ENCODE data around the gene F2R.
"Not testable (repeated sequence)": the region's sequence is repeated elsewhere in the genome, so short reads cannot be mapped to it uniquely, and the experiment has no call there.

F2R gene

DNA sequence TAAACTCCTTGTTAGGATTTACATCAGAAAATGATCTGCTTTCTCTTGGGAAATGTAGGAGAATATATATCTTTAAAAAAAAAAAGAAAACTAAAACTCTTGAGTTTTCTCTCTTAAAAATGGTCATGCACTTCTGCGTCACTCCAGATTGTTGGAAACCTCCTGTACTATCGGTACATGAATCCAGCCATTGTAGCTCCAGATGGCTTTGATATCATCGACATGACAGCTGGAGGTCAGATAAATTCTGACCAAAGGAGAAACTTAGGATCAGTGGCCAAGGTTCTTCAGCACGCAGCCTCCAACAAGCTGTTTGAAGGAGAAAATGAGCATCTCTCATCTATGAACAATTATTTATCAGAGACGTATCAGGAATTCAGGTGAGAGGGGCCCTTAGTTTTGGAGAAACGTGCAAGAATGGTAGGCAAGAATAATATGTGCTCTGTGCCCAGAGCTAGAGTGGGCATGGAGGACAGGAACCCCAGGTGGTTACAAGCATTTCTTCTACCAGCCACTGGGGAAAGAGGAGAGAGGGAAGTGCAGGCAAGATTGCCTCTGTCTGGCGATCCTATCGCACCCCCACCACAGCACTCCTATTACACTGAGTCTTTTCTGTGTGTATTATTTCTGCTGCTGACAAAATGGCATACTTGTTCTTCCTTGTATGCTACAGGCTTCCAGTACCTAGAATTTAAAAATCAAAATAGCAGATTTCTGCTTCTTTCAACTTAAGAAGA lies 41.4 kb upstream of the F2R start:
- H3K36me3 ChIP-seq (replicated peaks), result no peaks in the 10 kb centered on the region
- in situ Hi-C loops (cut with HindIII; ENCODE audit: low pct_ligation_motif_present, low sequenced_read_pairs), result no loop called here
- H3K4me3 ChIP-seq (ENCODE audit: low read depth, low read length), result no peak overlapping the region
- H3K27me3 ChIP-seq (replicated peaks), result no peaks in the 10 kb centered on the region
- TF ChIP-seq, protein P1, sequence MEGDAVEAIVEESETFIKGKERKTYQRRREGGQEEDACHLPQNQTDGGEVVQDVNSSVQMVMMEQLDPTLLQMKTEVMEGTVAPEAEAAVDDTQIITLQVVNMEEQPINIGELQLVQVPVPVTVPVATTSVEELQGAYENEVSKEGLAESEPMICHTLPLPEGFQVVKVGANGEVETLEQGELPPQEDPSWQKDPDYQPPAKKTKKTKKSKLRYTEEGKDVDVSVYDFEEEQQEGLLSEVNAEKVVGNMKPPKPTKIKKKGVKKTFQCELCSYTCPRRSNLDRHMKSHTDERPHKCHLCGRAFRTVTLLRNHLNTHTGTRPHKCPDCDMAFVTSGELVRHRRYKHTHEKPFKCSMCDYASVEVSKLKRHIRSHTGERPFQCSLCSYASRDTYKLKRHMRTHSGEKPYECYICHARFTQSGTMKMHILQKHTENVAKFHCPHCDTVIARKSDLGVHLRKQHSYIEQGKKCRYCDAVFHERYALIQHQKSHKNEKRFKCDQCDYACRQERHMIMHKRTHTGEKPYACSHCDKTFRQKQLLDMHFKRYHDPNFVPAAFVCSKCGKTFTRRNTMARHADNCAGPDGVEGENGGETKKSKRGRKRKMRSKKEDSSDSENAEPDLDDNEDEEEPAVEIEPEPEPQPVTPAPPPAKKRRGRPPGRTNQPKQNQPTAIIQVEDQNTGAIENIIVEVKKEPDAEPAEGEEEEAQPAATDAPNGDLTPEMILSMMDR (IDR thresholded peaks at IDR 0.05; ENCODE audit: low read depth, low read length, missing control alignments), result no peak
- DNase-seq, result no peak
- no peak overlapping the region for H3K27ac ChIP-seq

DNA sequence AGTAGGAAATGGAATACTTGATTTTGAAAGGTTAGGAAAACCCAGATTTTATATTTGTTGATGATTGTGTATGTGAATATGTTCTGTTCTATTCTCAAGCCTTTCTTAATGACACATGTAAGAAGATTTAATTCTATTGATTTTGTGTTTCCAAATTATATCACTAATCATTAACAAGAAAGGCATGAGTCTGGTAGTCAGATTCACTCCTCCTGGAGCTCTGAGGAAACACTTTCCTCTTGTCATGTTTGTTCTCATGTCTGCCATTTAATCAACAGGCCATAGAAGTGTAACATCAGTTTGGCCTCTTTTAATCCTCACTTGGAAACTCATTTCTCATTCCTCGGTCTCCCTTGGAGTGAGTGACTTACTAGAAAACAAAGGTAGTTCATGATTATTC lies 40.6 kb upstream of the F2R start:
- Histone ChIP-seq H3K27me3 (replicated peaks) (no peaks in the 10 kb centered on the region), H3K4me3 (ENCODE audit: low read depth, low read length) (no peak overlapping the region), H3K36me3 (replicated peaks) (no peaks in the 10 kb centered on the region), H3K27ac (no peak overlapping the region)
- in situ Hi-C loops (cut with HindIII; ENCODE audit: low pct_ligation_motif_present, low sequenced_read_pairs), result no loop called here
- TF ChIP-seq, protein P1 (IDR thresholded peaks at IDR 0.05; ENCODE audit: low read depth, low read length, missing control alignments), result no peak
- DNase-seq, result no peak

DNA sequence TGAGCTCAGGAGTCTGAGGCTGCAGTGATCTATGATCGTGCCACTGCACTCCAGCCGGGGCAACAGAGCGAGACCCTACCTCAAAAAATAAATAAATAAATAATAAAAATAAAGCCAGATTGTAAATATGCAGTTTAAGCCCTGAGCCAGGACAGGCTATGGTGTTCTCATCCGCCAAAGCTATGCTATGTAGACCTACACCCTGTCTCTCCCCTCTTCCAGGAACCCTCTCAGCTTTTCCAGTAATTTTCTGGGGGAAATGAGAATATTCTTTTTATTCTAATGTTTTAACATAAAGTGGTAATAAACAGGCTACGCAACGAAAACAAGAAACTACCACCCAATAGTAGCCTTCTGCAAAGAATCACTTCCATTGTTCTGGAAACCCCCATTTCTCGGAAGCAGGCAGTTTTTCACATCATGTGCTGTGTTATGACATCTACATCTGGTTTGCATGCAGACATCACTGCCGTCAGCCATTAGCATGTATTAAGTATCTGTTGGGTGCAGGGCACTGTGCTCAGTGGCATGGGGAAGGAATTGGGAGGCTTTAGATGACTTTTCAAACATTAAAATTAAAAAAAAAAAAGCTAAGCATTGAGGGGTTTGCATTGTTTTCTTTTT lies 38.0 kb upstream of the F2R start:
- TF ChIP-seq, protein P1 (IDR thresholded peaks at IDR 0.05; ENCODE audit: low read depth, low read length, missing control alignments), result no peak
- H3K4me3 ChIP-seq (ENCODE audit: low read depth, low read length), result no peak overlapping the region
- no peak for DNase-seq
- in situ Hi-C loops (cut with HindIII; ENCODE audit: low pct_ligation_motif_present, low sequenced_read_pairs), result no loop called here
- no peaks in the 10 kb centered on the region for H3K36me3 ChIP-seq (replicated peaks)
- no peak overlapping the region for H3K27ac ChIP-seq
- no peaks in the 10 kb centered on the region for H3K27me3 ChIP-seq (replicated peaks)

DNA sequence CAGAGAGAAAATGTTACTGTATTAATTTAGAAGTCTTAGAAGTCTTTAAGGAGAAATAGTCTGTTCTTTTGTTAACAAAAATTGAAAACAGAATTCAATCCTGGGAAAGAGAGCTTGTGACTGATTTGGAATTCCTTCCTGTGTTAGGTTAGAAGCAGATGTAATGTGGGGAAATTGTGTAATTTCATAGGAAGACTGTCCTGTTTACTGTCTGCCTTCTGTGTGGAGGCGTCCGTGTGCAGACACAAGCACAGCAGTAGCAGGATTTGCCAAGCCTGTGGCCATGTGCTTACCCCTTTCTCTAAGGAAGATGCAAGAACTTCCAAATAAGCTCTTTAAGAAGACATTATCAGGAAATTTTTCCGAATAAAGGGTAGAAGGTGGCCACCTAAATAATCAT lies 36.7 kb upstream of the F2R start:
- no peaks in the 10 kb centered on the region for H3K27me3 ChIP-seq (replicated peaks)
- H3K4me3 ChIP-seq (ENCODE audit: low read depth, low read length), result no peak overlapping the region
- TF ChIP-seq, protein P1 (IDR thresholded peaks at IDR 0.05; ENCODE audit: low read depth, low read length, missing control alignments), result no peak
- in situ Hi-C loops (cut with HindIII; ENCODE audit: low pct_ligation_motif_present, low sequenced_read_pairs), result no loop called here
- H3K36me3 ChIP-seq (replicated peaks), result no peaks in the 10 kb centered on the region
- no peak for DNase-seq
- H3K27ac ChIP-seq, result no peak overlapping the region

DNA sequence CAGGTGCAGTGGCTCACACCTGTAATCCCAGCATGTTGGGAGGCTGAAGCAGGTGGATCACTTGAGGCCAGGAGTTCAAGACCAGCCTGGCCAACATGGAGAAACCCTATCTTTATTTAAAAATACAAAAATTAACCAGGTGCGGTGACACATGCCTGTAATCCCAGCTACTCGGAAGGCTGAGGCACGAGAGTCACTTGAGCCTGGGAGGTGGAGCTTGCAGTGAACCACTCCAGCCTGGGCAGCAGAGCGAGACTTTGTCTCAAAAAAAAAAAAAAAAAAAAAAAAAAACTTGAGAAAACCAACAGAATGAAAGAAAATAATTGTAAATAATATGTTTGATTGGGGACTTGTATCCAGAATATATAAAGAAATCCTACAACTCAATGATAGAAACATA lies 35.1 kb upstream of the F2R start:
- H3K36me3 ChIP-seq (replicated peaks); in situ Hi-C loops (cut with HindIII; ENCODE audit: low pct_ligation_motif_present, low sequenced_read_pairs); H3K27me3 ChIP-seq (replicated peaks); H3K4me3 ChIP-seq (ENCODE audit: low read depth, low read length); DNase-seq; H3K27ac ChIP-seq: not testable (repeated sequence)

DNA sequence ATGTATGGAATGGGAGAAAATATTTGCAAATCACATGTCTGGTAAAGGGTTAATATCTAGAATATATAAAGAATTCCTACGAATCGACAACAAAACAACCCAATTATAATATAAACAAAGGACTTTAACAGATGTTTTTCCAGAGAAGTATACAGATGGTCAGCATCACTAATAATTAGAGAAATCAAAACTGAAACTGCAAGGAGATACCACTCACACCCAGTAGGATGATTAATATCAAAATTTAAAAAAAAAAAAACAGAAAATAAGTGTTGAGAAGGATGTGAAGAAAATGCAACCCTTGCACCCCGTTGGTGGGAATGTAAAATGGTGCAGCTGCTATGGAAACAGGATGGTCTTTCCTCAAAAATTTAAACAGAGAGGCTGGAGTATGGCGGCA lies 34.6 kb upstream of the F2R start:
- no peak overlapping the region for H3K4me3 ChIP-seq (ENCODE audit: low read depth, low read length)
- no peaks in the 10 kb centered on the region for H3K36me3 ChIP-seq (replicated peaks)
- H3K27ac ChIP-seq, result no peak overlapping the region
- H3K27me3 ChIP-seq (replicated peaks), result no peaks in the 10 kb centered on the region
- DNase-seq, result no peak
- TF ChIP-seq, protein P1 (IDR thresholded peaks at IDR 0.05; ENCODE audit: low read depth, low read length, missing control alignments), result no peak
- in situ Hi-C loops (cut with HindIII; ENCODE audit: low pct_ligation_motif_present, low sequenced_read_pairs), result no loop called here
